ENCODE results near the gene MYH11.
A peak's percentile ranks its signal among the peaks of the same experiment; 100 is the strongest.
"Not testable (repeated sequence)": the region's sequence is repeated elsewhere in the genome, so short reads cannot be mapped to it uniquely, and the experiment has no call there.

The MYH11 gene

GRCh38 chr16:15839204-15839603, 17.6 kb downstream of the MYH11 start:
- not testable (repeated sequence) for DNase-seq (ENCODE audit: low read depth)

GRCh38 chr16:15837761-15838160, 19.1 kb downstream of the MYH11 start:
- DNase-seq (ENCODE audit: low read depth): no peak

DNA sequence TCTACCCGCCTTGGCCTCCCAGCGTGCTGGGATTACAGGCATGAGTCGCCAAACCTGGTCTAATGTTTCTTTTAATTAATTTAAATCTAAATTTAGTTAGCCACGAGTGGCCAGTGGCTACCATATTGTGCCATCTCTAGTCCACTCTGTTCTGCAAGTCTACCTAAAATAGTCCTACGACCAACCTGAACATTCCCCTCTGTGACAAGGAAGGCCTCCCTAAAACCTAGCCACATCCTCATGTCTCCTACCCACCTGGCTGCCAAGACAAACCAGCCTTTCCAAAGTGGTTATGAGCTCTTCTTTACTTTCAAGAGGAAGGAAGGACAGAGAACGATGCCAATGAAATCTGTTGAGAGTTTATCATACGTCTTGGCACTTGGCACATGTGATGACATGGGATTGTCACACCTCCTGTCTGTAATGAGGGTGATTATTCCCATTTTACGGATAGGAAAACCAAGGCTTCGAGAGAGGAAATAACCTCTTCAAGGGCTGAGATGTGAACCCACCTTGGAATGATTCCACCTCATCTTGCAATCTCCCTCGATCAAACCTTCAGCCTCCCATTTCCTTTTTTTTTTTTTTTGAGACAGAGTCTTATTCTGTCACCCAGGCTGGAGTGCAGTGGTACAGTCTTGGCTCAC, 19.7 kb downstream of the MYH11 start:
- DNase-seq (ENCODE audit: low read depth): no peak

DNA sequence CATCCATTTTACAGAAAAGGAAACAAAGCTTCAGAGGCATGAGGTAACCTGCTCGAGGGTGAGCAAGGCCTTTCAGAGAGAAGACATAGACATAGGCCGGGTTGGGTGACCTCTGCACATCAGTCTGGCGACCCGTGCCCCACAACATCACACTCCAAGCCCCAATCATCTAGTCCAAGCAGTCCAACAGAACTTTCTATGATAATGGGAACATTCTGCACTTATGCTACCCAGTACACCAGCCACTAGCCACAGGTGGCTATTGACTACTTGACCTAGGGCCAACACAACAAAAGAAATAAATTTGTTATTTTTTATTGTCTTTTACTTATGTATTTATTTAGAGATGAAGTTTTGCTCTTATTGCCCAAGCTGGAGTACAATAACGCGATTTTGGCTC, 20.8 kb downstream of the MYH11 start:
- no peak for DNase-seq (ENCODE audit: low read depth)

DNA sequence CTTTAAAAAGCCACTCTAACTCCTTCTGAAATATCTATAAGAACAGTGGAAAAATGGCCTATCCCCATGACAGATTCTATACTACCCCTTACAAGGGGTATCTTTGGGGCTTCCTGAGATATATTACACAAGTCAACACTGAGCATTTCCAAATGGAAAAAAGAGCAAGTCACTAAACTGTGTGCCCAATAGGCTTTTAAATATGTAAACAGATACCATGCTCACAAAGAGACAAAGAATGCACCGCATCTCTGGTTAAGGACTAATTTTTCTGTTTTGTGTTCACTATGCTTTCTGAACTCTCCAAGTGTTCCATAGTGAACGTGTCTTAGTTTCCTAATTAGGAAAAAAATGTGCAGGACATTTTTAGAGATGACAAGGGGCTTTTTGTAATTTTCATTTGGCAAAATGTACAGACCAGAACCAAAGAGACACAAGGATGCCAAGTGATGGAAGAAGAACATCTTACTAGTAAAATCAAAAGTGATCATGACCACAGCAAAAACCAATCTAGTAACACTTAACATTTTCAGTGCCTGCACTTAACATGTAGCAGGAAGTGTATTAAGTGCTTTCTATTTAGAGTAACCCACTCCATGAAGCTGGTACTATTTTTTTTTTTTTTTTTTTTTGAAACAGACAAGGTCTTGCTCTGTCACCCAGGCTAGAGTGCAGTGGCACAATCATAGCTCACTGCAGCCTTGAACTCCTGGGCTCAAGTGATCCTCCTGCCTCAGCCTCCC, 21.5 kb downstream of the MYH11 start:
- DNase-seq (ENCODE audit: low read depth): no peak

GRCh38 chr16:15834502-15834901, 22.3 kb downstream of the MYH11 start:
- no peak for DNase-seq (ENCODE audit: low read depth)

DNA sequence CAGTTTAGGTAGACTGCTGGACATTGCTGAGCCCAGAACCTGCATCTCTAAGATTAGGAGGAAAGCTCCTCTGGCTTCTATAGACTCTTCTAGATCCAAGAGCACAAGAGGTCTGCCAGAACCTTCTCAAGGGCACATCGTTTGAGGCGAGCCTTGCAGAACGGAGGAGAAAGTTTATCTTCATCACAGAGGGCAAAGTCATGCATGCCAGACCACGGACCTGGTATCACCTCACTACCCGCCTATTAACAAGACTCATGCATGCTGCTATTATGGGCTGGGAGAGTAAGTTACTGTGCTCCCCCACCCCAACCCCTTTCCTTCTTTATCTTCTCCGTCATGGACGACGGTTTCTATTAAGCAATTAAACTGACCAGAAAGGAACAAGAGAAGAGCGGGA, 23.3 kb downstream of the MYH11 start:
- DNase-seq (ENCODE audit: low read depth): no peak

DNA sequence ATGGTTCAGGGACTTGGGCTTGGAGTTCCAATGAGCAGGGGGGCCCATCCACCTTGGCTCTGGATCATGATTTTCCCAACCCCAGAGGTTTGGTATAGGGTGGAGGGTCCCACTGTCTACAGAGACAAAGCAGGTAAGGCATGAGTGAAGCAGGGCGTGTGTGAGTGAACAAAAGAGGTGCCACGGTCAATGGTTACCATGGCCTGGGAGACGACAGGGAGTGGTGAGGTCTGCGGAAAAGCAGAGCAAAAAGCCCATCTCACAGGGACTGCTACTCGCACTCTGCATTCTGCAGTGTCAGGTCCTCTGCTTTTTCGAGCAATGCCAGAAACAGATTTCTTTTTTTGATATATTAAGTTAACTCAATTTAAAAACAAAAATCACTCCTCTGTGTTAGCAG, 24.6 kb downstream of the MYH11 start:
- DNase-seq (ENCODE audit: low read depth): no peak

DNA sequence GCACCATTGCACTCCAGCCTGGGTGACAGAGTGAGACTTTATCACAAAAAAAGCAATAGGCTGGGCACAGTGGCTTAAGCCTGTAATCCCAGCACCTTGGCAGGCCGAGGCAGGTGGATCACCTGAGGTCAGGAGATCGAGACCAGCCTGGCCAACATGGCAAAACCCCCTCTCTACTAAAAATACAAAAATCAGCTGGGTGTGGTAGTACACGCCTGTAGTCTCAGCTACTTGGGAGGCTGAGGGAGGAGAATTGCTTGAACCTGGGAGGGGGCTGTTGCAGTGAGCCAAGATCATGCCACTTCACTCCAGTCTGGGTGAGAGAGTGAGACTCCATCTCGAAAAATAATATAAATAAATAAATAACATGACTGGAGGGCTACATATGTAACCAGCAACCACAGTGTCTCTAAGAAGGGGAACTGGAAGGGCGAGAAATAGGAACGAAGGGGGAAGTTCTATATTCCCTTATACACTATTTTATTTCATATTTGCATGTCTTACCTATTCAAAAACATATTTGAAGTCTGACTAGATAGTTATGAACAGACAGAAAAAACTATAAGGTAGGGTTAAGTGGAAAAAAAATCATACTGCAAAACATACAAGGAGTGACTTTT, 25.9 kb downstream of the MYH11 start:
- DNase-seq (ENCODE audit: low read depth): no peak

GRCh38 chr16:15829460-15829859, 27.4 kb downstream of the MYH11 start:
- DNase-seq (ENCODE audit: low read depth): no peak

DNA sequence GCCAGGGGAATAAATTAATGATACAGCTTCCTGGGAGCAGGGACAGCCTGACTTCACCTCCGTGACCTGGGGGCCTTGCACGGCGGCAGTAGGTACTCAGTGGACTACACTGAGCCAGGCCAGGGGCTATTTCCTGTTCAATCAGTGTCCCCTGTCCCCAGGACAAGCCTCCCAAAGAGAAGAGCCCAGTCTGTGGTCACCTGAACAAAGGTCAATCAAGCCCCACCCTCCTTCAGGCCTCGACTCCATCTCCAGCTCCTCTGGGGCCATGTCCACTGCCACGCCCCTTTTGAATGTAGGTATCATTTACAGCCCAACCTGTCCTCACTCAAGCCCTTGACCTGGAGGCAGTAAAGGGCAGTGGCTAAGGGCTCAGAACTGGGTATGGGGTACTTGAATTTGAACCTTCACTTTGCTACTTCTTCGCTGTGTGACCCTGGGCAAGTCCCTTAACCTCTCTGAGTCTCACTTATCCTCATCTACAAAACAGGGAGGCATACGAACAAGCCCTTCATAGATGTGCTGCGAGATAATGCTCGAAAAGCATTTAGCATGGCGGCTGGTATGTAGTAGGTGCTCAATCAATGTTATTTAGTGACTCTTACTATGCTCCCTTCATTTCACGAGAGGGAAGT, 29.0 kb downstream of the MYH11 start:
- DNase-seq (ENCODE audit: low read depth): no peak

DNA sequence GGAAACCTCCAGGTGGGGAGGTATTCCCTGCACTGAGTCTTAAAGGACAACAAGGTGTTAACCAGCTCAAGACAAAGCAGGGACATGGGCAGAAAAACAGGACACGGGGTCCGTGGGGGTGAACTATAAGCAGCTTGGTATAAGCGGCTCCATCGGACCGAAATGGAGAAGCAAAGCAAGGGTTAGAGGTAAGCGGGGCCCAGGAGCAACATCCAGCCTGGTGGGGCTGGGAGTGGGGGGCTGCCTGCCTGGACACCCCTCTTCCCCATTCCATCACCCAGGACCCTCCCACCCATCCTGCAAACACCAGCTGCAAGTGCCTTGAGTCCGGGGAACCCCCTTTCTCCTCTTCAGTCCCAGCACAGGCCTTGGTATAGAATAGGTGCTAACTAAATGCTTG, 29.5 kb downstream of the MYH11 start:
- no peak for DNase-seq (ENCODE audit: low read depth)

DNA sequence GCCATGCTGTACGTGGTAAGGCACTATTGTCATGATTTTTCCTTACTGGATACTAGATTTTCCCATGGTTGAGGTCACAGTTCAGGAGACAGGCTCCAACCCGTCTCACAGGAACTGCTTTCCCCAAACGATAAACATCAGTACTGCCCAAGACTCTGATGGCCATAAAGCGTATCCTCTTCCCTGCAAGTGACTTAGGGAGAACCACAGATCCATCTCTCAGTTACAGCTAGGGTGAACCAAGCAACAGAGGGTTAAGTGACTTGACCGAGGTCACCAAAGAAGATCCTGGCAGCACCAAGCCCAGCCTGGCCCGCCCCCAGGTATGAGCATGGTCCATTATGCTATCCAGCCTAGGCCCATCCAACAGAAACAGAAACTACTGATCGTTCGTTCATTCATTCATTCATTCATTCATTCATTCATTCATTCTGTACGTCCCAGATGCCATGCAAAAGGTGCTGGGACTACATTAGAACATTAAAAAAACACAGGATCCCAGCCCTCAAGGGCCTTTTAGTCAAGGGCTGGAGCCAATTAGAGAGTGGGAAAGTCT, 31.0 kb downstream of the MYH11 start:
- DNase-seq (ENCODE audit: low read depth): no peak

GRCh38 chr16:15822957-15823356, 33.9 kb downstream of the MYH11 start:
- no peak for DNase-seq (ENCODE audit: low read depth)

- no peak for DNase-seq (ENCODE audit: low read depth)
Observed at GRCh38 chr16:15820837-15821236, 36.0 kb downstream of the MYH11 start.

DNA sequence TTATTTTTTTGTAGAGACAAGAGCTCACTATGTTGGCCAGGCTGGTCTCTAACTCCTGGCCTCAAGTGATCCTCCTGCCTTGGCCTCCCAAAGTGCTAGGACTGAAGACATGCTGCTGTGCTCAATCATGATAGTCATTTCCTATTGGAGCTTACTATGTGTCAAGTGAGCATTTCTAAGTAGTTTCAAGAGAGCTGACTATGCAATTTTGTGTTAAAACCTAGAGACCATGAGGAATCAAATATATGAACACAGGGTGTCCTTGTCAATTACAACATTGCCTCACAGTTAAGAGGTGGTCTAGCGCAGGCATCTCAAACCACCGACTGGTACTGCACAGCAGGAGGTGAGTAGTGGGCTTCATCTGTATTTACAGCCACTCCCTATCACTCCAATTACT, 37.8 kb downstream of the MYH11 start:
- DNase-seq (ENCODE audit: low read depth): no peak

- DNase-seq (ENCODE audit: low read depth): no peak
Observed at GRCh38 chr16:15817446-15817845, 39.4 kb downstream of the MYH11 start.

DNA sequence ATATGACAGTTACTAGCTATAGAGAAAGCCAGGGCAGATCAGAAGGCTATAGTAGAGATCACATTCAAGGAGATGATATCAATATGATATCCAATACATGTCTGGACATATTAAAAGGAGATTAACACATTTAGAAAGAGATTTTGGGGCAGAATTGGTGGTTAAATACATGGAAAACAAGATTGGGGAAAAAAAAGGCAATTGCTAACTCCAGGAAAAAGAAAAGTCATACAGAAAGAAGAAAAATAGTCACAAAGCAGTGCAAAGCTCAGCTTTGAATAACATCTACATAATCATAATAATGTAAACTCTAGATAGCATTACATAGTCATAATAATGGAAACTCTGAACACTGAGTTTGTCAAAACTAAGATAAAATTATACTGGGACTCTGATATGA, 40.6 kb downstream of the MYH11 start:
- DNase-seq (ENCODE audit: low read depth): no peak

DNA sequence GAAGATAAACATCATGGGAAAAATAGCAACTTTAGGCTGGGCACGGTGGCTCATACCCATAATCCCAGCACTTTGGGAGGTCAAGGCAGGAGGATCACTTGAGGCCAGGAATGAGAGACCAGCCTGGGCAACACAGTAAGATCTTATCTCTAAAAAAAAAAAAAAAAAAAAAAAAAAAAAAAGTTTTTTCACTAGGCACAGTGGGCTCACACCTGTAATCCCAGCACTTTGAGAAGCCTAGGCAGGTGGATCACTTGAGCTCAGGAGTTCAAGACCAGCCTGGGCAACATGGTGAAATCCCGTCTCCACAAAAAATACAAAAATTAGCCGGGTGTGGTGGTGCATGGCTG, 44.5 kb downstream of the MYH11 start:
- not testable (repeated sequence) for DNase-seq (ENCODE audit: low read depth)

DNA sequence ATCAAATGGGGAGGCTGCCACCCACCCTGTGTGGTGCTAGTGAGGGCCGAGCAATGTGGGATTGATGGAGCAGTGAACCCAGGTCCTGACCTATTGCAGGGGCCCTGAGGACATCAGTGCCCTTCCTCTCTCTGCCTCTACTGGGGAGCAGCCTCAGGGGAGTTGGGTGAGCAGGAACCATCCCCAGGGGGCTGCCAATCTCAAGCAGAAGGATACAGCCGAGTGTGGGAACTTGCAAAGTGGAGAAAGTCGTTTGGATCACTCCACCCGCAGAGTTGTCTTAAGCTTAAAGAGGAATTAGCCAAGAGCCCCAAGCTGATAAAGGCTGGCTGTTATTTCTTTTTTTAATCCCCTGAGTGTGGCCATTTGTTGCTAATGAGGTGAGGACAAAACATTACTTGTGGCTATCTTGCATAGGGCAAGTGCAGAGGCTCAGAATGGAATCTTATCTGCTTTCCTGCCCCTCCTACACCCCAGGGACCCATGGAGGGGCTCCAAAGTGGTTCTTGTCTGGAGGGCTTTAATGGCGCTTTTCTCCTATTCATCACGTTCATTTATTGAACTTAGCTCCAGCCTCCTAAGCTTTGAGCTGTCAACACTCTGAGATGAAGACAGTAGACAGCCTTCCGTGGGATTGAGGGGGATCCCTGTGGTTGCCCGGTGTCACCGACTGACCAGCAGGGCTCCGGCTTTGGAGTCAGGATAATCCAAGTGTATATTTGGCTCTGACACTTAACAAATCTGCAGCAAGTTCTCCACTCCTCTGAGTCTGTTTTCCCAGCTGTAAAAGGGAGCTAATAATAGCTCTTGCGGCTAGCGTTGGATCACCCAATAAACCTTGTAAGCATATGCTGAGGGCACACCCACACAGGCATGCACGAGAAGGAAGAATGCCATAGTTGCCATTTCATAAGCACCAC, 45.1 kb downstream of the MYH11 start:
- peak; percentile 85 for DNase-seq (ENCODE audit: low read depth)

GRCh38 chr16:15810949-15811348, 45.9 kb downstream of the MYH11 start:
- DNase-seq (ENCODE audit: low read depth): no peak

GRCh38 chr16:15810411-15810810, 46.4 kb downstream of the MYH11 start:
- no peak for DNase-seq (ENCODE audit: low read depth)

All from iris pigment epithelial cell (primary cell).